HL-60 (cell line): ENCODE measurements around the gene SDHA.

Experiments used
- POLR2AphosphoS5 ChIP-seq: IDR thresholded peaks from 2 replicates; pipeline ENCODE4 v1.6.1; 2012; ENCODE audit warnings: low read depth
- TF ChIP-seq, protein P1 (sequence below): IDR thresholded peaks from one replicate; pipeline ENCODE4 v1.5.1; 2011; ENCODE audit warnings: low read length, control low read depth, inconsistent platforms; ENCODE audit not compliant: insufficient read depth
- TF ChIP-seq, protein P2 (sequence below): IDR thresholded peaks from 2 replicates; pipeline ENCODE4 v1.6.1; 2012; ENCODE audit warnings: low read depth; ENCODE audit not compliant: insufficient replicate concordance

DNA sequence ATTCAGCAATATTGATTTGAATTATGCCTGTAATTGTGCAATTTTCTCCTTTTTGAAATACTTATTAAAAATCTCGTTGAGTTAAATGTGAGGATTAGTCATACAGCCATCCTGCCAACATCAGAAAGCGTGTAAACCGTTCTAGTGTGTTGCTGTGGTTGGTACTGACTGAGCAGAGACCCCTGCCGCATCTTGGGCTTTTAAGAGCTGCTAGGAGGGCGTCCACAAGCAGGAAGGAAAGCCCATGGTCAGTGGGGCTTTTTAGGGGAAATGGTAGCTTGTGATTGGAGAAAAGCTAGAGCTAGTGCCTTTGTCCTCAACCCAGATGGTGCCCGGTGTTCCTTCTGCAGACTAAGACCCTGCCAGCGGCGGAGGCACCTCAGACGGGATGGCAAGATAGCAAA lies 1.3 kb downstream of the SDHA start:
- TF ChIP-seq, protein P1, sequence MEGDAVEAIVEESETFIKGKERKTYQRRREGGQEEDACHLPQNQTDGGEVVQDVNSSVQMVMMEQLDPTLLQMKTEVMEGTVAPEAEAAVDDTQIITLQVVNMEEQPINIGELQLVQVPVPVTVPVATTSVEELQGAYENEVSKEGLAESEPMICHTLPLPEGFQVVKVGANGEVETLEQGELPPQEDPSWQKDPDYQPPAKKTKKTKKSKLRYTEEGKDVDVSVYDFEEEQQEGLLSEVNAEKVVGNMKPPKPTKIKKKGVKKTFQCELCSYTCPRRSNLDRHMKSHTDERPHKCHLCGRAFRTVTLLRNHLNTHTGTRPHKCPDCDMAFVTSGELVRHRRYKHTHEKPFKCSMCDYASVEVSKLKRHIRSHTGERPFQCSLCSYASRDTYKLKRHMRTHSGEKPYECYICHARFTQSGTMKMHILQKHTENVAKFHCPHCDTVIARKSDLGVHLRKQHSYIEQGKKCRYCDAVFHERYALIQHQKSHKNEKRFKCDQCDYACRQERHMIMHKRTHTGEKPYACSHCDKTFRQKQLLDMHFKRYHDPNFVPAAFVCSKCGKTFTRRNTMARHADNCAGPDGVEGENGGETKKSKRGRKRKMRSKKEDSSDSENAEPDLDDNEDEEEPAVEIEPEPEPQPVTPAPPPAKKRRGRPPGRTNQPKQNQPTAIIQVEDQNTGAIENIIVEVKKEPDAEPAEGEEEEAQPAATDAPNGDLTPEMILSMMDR = no peak
- no peak for TF ChIP-seq POLR2AphosphoS5
- TF ChIP-seq, protein P2, sequence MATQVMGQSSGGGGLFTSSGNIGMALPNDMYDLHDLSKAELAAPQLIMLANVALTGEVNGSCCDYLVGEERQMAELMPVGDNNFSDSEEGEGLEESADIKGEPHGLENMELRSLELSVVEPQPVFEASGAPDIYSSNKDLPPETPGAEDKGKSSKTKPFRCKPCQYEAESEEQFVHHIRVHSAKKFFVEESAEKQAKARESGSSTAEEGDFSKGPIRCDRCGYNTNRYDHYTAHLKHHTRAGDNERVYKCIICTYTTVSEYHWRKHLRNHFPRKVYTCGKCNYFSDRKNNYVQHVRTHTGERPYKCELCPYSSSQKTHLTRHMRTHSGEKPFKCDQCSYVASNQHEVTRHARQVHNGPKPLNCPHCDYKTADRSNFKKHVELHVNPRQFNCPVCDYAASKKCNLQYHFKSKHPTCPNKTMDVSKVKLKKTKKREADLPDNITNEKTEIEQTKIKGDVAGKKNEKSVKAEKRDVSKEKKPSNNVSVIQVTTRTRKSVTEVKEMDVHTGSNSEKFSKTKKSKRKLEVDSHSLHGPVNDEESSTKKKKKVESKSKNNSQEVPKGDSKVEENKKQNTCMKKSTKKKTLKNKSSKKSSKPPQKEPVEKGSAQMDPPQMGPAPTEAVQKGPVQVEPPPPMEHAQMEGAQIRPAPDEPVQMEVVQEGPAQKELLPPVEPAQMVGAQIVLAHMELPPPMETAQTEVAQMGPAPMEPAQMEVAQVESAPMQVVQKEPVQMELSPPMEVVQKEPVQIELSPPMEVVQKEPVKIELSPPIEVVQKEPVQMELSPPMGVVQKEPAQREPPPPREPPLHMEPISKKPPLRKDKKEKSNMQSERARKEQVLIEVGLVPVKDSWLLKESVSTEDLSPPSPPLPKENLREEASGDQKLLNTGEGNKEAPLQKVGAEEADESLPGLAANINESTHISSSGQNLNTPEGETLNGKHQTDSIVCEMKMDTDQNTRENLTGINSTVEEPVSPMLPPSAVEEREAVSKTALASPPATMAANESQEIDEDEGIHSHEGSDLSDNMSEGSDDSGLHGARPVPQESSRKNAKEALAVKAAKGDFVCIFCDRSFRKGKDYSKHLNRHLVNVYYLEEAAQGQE = no peak
